GM12872 (cell line): Measurements from ENCODE around the gene UTS2R.
A peak's percentile ranks its signal among the peaks of the same experiment; 100 is the strongest.

Source experiments
- TF ChIP-seq, protein P1 (sequence below): IDR thresholded peaks from 3 replicates; pipeline ENCODE4 v1.5.1; 2011; ENCODE audit warnings: low read depth, mild to moderate bottlenecking, low read length, moderate library complexity; ENCODE audit not compliant: insufficient read depth

Gene UTS2R

DNA sequence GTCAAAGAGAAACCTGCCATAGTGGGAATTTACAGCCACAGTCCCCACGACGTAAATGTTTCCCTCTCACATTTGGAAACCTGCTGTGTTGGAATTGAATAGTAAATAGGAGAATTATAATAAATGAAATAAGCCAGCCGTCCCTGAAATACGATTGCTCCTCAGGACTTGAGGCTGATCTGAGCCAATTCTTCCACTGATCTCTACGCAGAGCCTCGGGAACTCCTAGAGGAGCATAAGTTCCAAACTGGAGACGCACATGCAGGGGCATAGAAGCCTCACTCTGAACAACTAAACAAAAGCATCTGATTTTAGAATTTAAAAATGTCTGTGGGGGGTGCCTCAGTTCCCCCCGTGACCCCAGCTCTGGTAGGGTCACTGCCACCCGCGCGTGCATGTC, 22.7 kb upstream of the UTS2R start:
- TF ChIP-seq, protein P1, sequence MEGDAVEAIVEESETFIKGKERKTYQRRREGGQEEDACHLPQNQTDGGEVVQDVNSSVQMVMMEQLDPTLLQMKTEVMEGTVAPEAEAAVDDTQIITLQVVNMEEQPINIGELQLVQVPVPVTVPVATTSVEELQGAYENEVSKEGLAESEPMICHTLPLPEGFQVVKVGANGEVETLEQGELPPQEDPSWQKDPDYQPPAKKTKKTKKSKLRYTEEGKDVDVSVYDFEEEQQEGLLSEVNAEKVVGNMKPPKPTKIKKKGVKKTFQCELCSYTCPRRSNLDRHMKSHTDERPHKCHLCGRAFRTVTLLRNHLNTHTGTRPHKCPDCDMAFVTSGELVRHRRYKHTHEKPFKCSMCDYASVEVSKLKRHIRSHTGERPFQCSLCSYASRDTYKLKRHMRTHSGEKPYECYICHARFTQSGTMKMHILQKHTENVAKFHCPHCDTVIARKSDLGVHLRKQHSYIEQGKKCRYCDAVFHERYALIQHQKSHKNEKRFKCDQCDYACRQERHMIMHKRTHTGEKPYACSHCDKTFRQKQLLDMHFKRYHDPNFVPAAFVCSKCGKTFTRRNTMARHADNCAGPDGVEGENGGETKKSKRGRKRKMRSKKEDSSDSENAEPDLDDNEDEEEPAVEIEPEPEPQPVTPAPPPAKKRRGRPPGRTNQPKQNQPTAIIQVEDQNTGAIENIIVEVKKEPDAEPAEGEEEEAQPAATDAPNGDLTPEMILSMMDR, result no peak

DNA sequence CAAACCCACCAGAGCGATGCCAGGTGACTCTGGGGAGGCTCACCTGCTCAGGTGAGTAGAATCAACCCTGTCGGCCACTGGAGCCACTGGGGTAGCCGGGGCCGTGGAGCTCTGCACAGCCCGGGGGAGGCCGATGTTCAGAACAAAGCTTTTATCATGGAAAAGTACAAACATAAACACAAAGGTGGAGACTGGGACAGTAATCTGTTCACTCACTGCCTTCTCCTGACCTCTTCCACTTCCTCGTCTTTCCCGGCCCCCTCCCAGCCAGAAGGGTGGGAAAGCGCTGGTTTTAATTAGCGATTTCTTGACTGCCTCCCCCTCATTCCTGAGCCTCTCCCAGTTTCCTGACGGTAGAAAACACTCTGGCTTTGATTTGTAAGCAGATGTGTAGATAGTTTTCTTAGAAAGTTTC, 22.3 kb upstream of the UTS2R start:
- TF ChIP-seq, protein P1, result no peak

DNA sequence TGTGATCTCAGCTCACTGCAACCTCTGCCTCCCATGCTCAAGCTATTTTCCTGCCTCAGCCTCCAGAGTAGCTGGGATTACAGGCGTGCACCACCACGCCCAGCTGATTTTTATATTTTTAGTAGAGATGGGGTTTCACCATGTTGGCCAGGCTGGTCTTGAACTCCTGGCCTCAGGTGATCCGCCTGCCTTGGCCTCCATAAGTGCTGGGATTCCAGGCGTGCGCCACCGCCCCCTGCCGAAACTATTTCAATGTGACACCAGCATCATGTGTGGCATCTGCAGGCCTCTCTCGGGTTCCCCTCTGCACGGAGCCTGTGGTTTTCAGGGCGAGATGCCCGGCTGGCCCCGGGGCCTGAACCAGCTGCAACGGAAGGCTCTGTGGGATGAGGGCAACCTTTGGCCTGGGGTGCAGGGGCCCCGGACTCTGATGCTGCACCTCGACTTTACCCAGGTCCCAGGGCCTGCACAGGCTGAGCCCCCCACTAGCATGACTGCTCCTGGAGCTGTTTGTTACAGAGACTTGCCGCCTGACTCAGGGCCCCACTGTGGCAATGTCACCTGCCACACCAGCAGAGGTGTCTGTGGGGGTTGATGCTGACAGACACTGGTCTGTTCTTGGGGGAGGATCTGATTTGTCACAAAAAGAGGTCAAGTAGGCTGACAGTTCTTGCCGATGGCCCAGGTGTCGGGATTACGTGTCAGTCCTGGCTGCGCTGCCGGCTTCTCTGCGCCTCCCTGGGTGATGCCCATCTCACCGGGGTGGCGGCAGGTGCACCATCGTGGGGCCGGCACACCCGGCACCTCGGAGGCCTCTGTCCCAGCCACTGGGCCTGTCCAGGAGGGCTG, 21.2 kb upstream of the UTS2R start:
- TF ChIP-seq, protein P1, result peak; percentile 57; the same call in 2 of the 3 replicates

DNA sequence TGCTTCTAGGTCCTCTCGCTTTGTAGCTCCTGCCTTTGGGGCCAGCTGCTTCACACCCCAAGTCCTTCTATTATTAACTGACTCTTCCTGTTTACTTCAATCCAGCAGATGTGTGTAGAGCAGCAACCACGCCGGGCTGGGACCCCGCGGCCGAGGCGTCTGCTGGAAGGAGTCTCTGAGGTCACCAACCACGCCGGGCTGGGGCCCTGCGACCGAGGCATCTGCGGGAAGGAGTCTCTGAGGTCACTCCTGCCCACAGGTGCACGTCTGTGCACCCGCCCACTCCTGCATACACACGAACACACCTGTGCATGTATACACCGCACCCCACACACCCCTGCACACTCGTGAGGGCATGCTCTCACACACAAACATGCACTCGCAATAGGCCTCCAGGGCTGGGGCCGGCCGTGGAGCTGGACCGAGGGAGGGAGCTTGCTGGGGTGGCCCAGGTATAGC, 20.3 kb upstream of the UTS2R start:
- TF ChIP-seq, protein P1, result no peak

DNA sequence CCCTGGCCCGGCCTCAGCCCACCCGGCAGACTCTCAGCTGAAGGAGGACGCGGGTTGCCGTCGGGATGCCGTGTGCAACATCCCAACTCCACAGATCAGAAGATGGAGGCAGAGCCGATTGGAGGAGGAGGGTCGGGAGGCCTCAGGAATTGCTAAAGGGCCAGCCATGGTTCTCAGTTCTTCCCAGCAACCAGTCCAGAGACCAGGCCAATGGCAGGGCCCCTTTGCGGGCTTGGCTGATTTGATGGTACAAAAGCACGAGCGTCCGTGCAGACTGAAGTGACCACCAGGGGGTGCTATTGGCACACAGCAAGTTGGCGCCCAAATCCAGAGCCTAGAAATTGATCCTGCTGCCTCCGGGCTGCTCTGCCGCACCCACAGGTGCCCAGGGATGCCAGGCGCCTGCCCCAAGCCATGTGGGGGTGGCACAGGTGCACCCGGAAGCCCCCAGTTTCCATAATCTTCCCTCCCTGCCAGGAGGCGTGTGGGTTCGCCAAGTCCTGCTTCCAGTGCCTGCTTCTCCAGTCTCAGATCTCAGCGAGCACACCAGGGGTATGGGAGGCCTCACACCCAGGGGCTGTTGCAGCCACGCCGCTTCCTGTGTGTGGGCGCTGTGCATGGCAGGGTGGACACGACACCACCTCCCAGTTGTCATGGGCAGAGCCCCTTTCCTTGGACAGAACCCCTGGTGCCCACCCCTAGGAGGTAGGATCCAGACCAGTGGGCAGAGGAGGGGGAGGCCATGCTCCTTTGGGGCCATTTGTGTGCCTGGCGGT, 19.7 kb upstream of the UTS2R start:
- TF ChIP-seq, protein P1, result peak; percentile 96

DNA sequence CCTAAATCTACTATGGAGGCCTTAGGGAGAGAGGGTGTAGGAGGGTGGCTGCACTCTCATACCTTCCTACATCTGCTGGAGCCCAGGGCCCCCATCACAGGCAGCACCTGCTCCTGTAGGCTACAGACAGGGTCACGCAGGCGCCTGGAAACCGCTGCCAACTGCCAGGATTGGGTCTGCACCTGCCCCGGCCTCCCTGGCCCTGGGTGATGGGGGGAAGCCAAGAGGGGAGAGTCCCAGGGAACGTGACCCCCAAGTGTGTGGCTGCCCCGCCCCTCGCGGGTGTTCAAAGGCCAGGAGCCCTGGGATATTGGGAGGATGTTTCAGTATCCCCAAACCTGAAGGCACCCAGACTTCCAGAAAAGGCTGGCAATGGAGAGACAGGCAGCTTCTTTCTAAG, 18.1 kb upstream of the UTS2R start:
- TF ChIP-seq, protein P1, result no peak

DNA sequence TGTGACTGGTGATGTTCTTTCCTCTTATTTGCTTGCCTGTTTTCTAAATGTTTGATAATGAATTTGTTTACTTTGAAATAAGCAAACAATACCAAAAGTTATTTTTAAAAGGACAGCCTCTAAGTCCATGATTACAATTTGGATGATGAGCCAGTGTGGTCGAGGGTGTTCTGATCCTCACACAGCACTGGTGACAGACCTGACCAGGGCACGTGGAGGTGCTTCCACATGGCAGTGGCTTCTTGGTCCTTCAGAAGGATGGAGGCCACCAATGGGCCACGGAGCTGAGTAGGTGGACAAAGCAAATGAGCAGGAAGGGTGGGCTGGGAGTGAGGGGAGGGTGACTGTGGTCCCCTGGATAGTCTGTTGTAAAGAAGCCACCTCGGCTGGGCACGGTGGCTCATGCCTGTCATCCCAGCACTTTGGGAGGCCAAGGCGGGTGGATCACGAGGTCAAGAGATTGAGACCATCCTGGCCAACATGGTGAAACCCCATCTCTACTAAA, 16.7 kb upstream of the UTS2R start:
- TF ChIP-seq, protein P1, result no peak
